ENCODE measurements around the gene PHLDA3.
"Not testable (repeated sequence)": the region's sequence is repeated elsewhere in the genome, so short reads cannot be mapped to it uniquely, and the experiment has no call there.

The PHLDA3 gene

GRCh38 chr1:201503397-201504176 lies 34.6 kb upstream of the PHLDA3 start:
- peak; percentile 77 for DNase-seq (ENCODE audit: low spot score)

- no peak for DNase-seq (ENCODE audit: low spot score)
These were observed 33.5 kb upstream of the PHLDA3 start for GRCh38 chr1:201502511-201502857.

GRCh38 chr1:201501812-201502510 lies 33.0 kb upstream of the PHLDA3 start:
- DNase-seq (ENCODE audit: low spot score) = peak; percentile 16

- DNase-seq (ENCODE audit: low spot score) = no peak
These were observed 32.2 kb upstream of the PHLDA3 start for GRCh38 chr1:201501144-201501543.

GRCh38 chr1:201500670-201501120 lies 31.7 kb upstream of the PHLDA3 start:
- DNase-seq (ENCODE audit: low spot score) = no peak

GRCh38 chr1:201499795-201500669 lies 31.0 kb upstream of the PHLDA3 start:
- no peak for DNase-seq (ENCODE audit: low spot score)

- DNase-seq (ENCODE audit: low spot score) = no peak
These were observed 30.2 kb upstream of the PHLDA3 start for GRCh38 chr1:201499191-201499590.

GRCh38 chr1:201498621-201499020 lies 29.6 kb upstream of the PHLDA3 start:
- DNase-seq (ENCODE audit: low spot score) = no peak

GRCh38 chr1:201497935-201498509 lies 29.0 kb upstream of the PHLDA3 start:
- DNase-seq (ENCODE audit: low spot score) = no peak

- no peak for DNase-seq (ENCODE audit: low spot score)
These were observed 27.3 kb upstream of the PHLDA3 start for GRCh38 chr1:201496296-201496690.

- no peak for DNase-seq (ENCODE audit: low spot score)
These were observed 26.7 kb upstream of the PHLDA3 start for GRCh38 chr1:201495551-201496295.

- DNase-seq (ENCODE audit: low spot score) = no peak
These were observed 25.0 kb upstream of the PHLDA3 start for GRCh38 chr1:201493757-201494617.

GRCh38 chr1:201493026-201493656 lies 24.2 kb upstream of the PHLDA3 start:
- DNase-seq (ENCODE audit: low spot score) = not testable (repeated sequence)

GRCh38 chr1:201491896-201492511 lies 23.0 kb upstream of the PHLDA3 start:
- no peak for DNase-seq (ENCODE audit: low spot score)

- DNase-seq (ENCODE audit: low spot score) = no peak
These were observed 21.7 kb upstream of the PHLDA3 start for GRCh38 chr1:201490708-201491131.

GRCh38 chr1:201489643-201490261 lies 20.8 kb upstream of the PHLDA3 start:
- DNase-seq (ENCODE audit: low spot score) = no peak

GRCh38 chr1:201488830-201489589 lies 20.0 kb upstream of the PHLDA3 start:
- peak; percentile 89 for DNase-seq (ENCODE audit: low spot score)

- no peak for DNase-seq (ENCODE audit: low spot score)
These were observed 18.8 kb upstream of the PHLDA3 start for GRCh38 chr1:201487742-201488141.

Measured in kidney tubule cell (primary cell).